AG20443 (cell line): ENCODE data around the gene TIPRL.
"Not testable (repeated sequence)": the region's sequence is repeated elsewhere in the genome, so short reads cannot be mapped to it uniquely, and the experiment has no call there.

Source experiments
- DNase-seq: peaks from one replicate; pipeline ENCODE4 v3.0.0; 2012; ENCODE audit warnings: low spot score, mixed read lengths

Gene TIPRL

GRCh38 chr1:168159251-168159650 is 19.5 kb upstream of the TIPRL start:
- DNase-seq, result no peak

GRCh38 chr1:168159979-168160378 is 18.8 kb upstream of the TIPRL start:
- DNase-seq, result no peak

GRCh38 chr1:168161459-168161858 is 17.3 kb upstream of the TIPRL start:
- DNase-seq, result no peak

- DNase-seq, result no peak
Measured at GRCh38 chr1:168163670-168164069, 15.1 kb upstream of the TIPRL start.

- DNase-seq, result no peak
Measured at GRCh38 chr1:168164771-168165170, 14.0 kb upstream of the TIPRL start.

- peak; percentile 19 for DNase-seq
Measured at GRCh38 chr1:168167806-168168205, 11.0 kb upstream of the TIPRL start.

GRCh38 chr1:168170564-168171508 is 7.9 kb upstream of the TIPRL start:
- DNase-seq, result no peak

- DNase-seq, result no peak
Measured at GRCh38 chr1:168172250-168172915, 6.4 kb upstream of the TIPRL start.

- DNase-seq, result no peak
Measured at GRCh38 chr1:168178227-168178637, 530 bp upstream of the TIPRL start.

GRCh38 chr1:168179438-168180147 is 831 bp downstream of the TIPRL start:
- peak; percentile 18 for DNase-seq

- no peak for DNase-seq
Measured at GRCh38 chr1:168180148-168180524, 1.4 kb downstream of the TIPRL start.

GRCh38 chr1:168181063-168181720 is 2.4 kb downstream of the TIPRL start:
- not testable (repeated sequence) for DNase-seq

GRCh38 chr1:168187177-168187576 is 8.4 kb downstream of the TIPRL start:
- no peak for DNase-seq

GRCh38 chr1:168190403-168190802 is 11.6 kb downstream of the TIPRL start:
- no peak for DNase-seq

GRCh38 chr1:168195199-168196135 is 16.7 kb downstream of the TIPRL start:
- DNase-seq, result no peak

GRCh38 chr1:168199056-168199455 is 20.3 kb downstream of the TIPRL start:
- DNase-seq, result no peak

GRCh38 chr1:168202941-168203654 is 24.3 kb downstream of the TIPRL start:
- peak; percentile 89 for DNase-seq

- no peak for DNase-seq
Measured at GRCh38 chr1:168206111-168206510, 27.3 kb downstream of the TIPRL start.

- not testable (repeated sequence) for DNase-seq
Measured at GRCh38 chr1:168207673-168208072, 28.9 kb downstream of the TIPRL start.

- DNase-seq, result no peak
Measured at GRCh38 chr1:168210312-168210711, 31.6 kb downstream of the TIPRL start.
